ENCODE data around the gene EIF2B5.

Gene EIF2B5

DNA sequence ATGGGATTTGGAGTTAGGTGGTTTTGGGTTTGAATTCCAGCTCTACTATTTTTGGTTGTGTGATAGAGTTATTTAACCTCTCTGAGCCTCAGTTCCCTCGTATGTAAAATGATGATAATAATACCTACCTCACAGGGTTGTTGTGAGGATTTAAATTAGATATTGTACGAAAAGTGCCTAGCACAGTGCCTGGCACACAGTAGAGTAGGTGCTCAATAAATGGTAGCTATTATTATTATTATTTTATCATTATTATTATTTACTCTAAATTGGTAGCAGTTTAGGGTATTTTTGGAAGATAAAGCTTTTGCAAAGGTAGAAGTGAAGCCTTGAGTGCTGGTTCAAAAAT lies 38.2 kb downstream of the EIF2B5 start:
- DNase-seq (ENCODE audit: low read depth in 2 of 2) = no peak

DNA sequence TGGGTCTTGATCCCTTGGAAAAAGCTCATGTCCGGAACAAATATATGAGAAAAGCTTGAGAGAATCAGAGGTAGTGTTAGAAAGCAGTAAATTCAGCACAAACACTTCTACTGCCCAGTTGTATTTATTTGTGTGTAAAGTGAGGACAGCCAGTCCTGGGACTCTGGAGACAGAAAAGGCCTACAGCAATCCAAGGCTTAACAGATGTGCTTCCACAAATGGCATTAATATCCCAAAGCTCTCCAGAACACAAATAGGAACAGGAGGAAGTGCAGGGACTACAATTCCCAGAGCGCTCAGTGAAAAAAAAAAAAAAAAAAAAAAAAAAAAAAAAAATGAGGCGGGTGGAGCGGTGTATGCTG lies 39.1 kb downstream of the EIF2B5 start:
- no peak for DNase-seq (ENCODE audit: low read depth in 2 of 2)

DNA sequence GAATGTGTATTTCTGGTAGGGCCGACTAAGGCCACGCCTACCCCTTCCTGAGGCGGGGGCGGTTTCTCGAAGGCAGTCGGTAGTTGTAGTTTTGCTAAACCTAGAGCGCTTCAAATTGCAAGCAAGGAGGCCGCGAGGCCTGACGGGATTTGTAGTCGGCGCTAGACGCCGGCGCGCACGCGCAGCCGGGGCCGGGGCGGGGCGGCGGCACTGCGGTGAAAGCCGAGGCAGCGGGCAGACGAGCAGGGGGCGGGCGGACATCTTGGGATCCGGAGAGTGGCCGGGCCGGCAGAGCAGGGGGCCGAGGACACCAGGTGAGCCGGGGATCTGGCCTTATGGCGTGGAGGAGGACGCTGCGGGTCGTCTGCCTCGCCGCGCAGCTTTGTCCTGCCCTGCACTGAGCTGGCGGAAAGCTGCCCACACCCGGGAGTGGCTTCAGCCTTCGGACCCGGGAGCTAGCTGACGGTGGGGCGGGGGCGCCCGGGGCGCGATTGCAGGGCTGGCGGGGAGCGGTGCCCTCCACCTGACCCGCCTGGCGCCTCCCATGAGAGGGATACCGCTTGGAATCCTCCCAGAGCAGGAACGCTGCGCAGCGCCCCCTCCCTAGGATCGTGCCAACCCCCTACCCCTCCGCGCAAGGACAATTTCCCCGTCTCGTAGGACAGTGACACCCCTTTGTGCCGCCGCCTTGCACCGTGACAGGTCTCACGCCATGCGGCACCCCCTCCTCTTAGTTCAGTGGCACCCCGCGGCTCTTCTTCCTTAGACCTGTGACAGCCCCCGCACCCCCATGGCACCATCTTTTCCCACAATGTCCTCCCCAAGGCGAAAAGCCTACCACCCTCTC lies 39.7 kb downstream of the EIF2B5 start, which contains the start of gene AP2M1:
TSS of gene AP2M1 (plus strand) at position 210 of the 847 bp plus-strand sequence. CDS start 2,139 bp downstream, outside the sequence.
- DNase-seq (ENCODE audit: low read depth in 2 of 2) = peak; percentile 93 to 95

DNA sequence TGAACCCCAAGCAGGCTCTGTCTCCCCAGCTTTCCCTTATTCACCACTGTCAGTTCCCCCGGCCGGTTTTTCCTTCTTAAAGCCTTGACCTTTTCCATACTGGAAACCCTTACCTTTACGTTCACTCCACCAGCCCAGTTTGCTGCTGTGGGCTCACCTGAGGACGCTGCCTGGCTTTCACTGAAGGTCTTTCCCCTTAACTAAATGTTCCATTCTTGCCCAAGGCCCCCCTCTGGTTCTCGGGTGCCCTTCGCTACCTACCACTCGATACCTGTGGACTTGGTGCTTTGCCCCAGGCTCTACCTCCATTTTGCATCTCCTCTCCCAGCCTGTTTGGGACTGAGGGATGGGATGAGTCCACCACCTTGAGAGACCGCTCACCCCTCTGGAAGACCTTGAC lies 40.3 kb downstream of the EIF2B5 start:
- DNase-seq (ENCODE audit: low read depth in 2 of 2) = no peak

DNA sequence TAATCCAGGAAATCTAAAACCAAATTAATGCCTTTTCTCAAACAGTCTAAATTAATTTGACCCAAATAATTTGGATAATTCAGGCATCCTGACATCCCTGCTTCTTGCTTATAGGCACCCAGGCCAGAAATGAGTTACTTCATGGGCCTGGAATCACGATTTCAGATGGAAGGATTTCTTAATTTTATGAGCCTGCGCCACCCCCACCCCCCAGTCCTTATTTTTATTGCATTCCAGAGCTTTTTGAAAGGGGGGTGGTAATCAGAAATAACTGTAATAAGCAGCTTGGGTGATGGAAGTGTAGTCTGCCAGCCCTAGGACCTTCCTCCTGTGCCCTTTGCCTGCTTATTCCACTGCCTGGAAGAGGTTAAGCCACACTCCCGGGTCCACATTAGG lies 40.8 kb downstream of the EIF2B5 start:
- no peak for DNase-seq (ENCODE audit: low read depth in 2 of 2)

DNA sequence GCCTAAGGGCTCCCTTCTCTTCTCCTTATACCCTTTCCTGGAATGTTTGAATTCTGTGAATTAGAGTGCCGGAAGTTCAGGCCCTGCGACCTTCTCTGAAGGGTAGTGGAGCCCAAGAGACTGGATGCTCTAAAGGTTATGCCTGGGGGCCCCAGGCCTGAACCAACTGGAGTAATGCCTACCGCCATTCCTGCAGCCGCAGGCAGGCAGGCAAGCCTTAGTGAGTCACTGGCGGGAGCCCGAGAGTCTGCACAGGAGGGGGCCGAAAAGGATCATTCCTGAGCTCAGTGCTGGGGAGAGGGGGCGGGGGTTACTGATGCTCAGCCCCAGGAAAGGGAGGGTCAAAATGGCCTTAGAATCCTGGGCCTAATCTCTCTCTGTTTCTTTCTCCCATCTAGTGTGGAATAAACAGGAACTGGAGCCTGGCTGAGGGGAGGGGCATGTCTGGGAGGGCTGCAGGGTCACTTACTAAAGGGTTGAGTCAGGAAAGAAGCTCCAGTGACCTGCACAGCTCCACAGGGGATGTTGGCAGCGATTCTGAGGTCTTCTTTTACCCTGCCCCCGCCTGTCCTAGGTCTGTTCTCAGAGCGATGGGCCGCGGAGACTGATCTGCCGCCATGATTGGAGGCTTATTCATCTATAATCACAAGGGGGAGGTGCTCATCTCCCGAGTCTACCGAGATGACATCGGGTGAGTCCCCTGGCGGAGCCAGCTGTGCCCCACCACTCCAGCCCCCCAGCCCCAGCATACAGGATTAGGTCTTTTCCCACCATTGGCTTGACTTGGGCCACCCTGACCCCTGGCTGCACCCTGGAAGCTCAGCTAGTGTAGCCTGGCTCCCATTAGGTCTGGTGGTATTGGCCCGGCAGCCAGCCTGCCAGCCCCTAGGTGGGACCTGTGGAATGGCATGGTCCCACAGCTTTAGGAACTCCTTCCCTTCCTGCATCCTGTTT lies 41.5 kb downstream of the EIF2B5 start:
- no peak for DNase-seq (ENCODE audit: low read depth in 2 of 2)

DNA sequence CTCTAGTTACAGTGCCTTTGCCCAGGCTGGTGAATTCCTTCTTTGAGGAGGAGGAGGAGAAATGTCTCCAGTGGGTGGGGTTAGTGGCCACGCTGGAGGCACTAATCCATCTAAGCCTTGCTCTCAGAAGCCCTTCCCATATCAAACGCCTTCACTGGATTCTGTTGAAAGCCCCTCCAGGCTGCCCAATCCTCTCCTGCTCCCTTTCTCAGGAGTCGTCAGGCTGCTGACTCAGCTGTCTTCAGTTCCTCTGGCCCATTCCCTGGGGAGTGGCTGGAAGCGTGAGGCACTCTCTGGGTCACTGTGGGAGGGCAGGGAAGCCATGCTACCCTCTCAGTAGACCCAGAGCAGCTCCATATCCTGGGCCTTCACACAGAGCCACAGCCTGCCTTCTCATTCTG lies 42.2 kb downstream of the EIF2B5 start:
- no peak for DNase-seq (ENCODE audit: low read depth in 2 of 2)

DNA sequence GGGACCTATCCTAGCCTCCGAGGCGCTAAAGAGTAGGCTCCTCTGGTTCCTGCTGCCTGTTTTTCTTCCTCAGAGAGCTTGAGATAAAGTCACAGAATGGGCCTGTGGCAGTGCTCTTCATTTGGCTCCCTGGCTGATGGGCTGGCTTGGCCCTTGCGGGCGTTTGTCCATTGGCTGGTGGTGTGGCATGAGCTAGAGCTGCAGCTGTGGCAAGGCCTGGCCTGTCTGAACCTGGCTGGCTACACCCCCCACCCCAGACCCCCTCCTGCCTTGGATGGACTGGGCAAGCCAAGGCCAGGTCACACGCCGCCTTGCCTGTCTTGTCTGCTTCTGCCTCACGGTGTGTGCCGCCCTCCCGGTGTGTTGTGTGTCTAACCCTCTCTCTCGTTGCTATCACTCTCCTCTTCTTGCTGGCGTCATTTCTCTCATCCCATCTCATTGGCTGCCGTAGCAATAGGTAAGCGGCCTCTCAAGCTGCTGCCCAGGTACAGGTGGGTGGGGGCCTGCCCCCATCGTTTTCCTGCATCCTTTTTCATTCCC lies 42.7 kb downstream of the EIF2B5 start:
- no peak for DNase-seq (ENCODE audit: low read depth in 2 of 2)

DNA sequence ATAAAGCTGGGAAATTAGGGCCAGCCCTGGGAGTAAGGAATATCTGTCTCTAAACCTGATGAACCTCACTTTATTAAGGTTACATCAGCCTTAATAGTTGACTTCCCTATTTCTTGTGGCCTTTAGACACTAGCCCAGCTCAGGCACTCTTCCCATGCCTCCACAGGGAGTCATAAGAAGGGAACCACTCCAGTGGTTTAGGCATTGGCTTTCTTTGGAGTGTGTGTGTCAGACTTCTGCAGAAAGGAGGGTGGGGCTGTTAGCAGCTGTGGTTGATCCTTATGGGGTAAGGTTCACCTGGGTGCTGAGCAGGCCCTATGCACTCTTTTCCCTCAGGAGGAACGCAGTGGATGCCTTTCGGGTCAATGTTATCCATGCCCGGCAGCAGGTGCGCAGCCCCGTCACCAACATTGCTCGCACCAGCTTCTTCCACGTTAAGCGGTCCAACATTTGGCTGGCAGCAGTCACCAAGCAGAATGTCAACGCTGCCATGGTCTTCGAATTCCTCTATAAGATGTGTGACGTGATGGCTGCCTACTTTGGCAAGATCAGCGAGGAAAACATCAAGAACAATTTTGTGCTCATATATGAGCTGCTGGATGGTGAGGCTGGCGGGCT lies 43.5 kb downstream of the EIF2B5 start:
- no peak for DNase-seq (ENCODE audit: low read depth in 2 of 2)

DNA sequence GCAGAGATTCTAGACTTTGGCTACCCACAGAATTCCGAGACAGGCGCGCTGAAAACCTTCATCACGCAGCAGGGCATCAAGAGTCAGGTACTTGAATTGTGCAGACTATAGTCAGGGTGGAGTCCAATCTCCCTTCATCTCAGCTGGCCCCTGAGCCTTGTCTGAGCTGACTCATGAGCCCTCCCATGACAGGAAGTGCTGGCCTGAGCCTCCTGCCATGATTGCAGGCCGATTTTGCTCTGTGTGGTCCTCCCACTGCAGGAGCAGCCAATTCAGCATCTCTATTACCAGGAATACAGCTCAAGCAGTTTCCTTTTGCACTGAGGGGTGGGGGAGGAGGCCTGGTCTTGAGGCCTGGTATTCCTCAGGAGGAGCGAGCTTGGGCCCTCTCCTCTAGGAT lies 45.0 kb downstream of the EIF2B5 start:
- DNase-seq (ENCODE audit: low read depth in 2 of 2) = no peak

DNA sequence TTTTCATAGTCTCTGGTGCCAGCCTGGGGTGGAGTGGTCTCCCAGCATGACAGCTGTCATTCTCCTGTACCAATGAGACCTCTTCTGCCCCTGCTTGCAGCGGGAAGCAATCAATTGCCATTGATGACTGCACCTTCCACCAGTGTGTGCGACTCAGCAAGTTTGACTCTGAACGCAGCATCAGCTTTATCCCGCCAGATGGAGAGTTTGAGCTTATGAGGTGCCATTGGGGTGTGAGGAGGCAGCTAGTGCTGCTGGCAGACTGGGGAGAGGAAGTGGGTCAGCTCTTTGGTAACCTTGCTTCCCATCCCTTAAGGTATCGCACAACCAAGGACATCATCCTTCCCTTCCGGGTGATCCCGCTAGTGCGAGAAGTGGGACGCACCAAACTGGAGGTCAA lies 46.4 kb downstream of the EIF2B5 start:
- no peak for DNase-seq (ENCODE audit: low read depth in 2 of 2)

DNA sequence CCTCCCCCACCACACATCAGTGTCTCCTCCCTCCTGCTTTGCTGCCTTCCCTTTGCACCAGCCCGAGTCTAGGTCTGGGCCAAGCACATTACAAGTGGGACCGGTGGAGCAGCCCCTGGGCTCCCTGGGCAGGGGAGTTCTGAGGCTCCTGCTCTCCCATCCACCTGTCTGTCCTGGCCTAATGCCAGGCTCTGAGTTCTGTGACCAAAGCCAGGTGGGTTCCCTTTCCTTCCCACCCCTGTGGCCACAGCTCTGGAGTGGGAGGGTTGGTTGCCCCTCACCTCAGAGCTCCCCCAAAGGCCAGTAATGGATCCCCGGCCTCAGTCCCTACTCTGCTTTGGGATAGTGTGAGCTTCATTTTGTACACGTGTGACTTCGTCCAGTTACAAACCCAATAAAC lies 48.5 kb downstream of the EIF2B5 start:
- DNase-seq (ENCODE audit: low read depth in 2 of 2) = no peak

DNA sequence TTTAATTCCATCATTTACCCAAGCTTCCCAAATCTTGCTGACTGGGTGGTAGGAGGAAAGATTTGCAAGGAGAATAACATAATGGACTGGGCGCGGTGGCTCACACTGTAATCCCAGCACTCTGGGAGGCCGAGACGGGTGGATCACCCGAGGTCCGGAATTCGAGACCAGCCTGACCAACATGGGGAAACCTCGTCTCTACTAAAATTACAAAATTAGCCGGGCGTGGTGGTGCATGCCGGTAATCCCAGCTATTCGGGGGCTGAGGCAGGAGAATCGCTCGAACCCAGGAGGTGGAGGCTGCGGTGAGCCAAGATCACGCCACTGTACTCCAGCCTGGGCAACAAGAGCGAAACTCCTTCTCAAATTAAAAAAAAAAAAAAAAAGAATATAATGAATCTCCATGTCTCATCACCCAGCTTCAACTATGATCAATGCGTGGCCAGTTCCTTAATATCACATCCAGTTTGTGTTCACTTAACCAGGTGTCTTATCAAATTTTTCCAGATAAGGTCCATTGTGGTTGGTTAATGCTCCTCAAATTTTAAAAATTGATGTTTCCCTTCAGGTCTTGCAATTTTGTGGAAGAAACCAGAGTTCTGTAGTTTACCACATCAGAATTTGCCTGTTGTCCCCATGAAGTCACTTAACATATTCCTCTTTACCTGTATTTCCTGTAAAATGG lies 49.5 kb downstream of the EIF2B5 start:
- no peak for DNase-seq (ENCODE audit: low read depth in 2 of 2)

DNA sequence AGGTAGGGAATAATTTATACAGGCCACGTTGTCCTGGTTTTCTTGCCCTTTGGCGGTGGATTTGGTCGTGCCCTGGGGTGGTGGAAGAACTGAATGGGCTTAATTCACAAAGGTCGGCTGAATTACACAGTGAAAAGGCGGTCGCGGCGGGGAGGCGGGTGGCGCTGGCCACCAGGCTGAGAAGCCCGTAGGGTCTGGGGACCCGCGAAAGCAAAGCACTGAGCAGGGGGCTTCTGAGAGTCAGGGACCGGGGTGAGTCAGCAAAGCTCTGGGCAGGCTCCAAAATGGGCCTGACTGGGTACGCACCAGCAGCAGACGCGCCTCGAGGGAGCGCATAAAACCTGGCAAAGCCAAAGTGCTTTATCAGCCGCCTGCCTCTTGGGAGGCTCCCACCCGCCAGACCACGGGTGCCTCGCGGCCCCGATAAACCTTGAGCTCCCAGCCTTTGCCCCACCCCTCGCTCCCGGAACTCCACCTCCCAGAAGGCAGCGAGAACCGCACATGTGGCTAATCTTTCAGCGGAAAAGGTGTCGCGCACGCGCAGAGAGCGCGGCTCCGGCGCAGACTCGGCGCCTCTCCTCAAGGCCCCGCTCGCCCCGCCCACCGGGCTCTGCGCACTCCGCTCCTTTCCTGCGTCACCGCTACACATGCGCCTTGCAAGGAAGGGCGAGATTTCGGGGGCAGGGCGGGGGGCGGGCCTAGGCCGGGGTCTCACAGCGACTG lies 50.5 kb downstream of the EIF2B5 start:
- DNase-seq (ENCODE audit: low read depth in 2 of 2) = peak; percentile 99

DNA sequence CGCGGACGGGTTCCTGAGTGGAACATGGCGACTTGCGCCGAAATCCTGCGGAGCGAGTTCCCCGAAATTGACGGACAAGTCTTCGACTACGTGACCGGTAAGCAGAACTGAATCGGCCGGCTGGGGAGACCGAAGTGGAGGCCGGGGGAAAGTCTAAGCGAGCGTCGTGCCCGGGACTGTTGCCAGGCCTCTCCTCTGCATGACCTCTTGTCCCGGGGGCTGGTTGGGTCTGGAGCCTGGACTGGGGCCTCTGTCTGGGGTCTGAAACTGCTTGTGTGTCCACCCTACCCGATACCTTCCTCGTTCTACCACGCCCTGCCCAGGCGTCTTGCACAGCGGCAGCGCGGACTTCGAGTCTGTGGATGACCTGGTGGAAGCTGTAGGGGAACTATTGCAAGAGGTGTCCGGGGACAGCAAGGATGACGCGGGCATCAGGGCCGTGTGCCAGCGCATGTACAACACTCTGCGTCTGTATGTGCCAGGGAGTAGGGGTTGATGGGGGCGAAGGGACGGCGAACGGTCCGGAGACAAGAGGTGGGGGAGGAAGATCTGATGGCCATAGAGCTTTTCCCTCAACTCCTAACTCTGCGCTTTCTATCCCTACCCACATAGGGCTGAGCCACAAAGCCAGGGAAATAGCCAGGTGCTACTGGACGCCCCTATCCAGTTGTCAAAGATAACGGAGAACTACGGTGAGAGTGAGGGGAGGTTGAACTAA lies 51.2 kb downstream of the EIF2B5 start, which contains the start of gene ABCF3:
TSS of gene ABCF3 (plus strand) at position 16 of the 718 bp plus-strand sequence. CDS start at position 25, 9 bp downstream.
- no peak for DNase-seq (ENCODE audit: low read depth in 2 of 2)

DNA sequence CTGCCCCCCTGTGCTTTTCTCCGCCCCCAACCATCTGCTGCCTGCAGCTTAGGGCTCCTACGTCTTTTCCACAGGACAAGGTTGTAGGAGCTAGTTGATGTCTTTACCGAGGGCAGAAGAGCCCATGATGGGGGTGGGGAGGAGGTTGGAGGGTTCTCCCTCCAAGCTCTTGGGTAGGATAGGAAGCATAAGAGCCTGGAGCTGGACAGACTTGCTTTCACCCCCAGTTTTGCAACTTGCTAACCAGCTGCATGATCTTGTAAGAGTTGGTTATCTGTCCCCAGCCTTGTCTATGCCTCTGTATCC lies 51.7 kb downstream of the EIF2B5 start:
- DNase-seq (ENCODE audit: low read depth in 2 of 2) = no peak

DNA sequence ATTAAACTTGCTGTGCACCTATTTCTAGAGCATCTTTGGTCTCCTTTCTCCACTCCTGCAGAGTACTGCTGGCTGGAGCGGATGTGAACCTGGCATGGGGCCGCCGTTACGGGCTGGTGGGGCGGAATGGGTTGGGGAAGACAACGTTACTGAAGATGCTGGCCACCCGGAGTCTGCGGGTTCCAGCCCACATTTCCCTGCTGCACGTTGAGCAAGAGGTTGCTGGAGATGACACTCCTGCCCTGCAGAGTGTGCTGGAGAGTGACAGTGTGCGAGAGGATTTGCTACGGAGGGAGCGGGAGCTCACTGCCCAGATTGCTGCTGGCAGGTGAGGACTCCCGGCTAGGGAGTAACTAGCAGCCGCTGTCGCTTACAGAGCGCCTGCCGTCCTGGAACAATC lies 52.9 kb downstream of the EIF2B5 start:
- no peak for DNase-seq (ENCODE audit: low read depth in 2 of 2)

DNA sequence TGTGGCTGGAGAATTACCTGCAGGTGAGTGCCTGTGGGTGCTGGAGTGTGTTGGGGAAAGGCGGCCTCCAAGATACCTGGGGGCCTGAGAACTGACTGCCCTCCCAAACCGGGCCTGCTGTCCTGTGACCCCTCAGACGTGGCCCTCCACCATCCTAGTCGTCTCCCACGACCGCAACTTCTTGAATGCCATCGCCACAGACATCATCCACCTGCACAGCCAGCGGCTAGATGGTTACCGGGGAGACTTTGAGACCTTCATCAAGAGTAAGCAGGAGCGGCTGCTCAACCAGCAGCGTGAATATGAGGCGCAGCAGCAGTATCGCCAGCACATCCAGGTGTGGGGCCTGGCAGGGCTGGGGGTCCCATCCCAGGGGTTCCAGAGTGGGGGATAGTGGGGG lies 54.3 kb downstream of the EIF2B5 start:
- DNase-seq (ENCODE audit: low read depth in 2 of 2) = no peak

DNA sequence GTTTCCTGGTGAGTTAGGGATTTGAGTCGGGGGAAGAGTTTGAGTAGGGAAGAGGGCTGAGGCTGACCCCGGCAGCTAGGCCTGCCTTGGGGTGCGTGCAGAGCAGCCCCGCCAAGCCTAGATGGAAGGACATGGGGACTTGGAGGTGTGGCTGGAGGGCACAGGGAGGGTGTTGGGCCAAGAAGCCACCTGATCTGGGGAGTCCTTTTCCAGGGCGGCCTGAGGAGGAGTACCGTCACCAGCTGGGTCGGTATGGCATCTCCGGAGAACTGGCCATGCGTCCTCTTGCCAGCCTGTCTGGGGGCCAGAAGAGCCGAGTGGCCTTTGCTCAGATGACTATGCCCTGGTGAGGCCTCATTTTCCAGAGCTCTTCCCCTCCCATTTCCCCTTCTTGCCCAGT lies 57.7 kb downstream of the EIF2B5 start:
- DNase-seq (ENCODE audit: low read depth in 2 of 2) = no peak

DNA sequence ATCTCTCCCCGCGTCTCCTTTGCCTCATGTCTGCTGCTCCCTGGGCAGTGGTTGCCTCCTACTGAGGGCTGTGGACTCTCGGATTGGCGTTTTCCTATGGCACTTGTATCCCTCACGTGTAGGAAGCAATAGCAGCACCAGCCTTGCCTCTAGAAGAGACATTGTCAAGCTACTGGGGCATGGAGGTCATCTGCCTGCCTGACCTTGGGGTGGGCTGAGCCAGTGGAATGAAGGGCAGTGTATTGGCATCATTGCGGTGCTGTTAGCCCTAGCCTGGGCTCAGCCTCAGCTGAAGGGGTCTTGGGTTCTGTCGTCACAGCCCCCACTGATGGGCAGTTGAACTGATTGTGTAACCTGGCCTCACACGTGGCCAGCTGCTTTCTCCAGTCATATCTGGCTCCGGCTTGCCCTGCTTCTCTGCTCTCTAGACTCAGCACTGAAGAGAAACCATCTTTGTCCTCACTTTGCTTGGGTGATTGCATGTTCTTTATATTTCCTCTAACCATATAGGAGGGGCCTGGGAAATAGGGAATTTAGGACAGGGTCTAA lies 58.9 kb downstream of the EIF2B5 start:
- DNase-seq (ENCODE audit: low read depth in 2 of 2) = no peak
